Fibroblast of skin of right biceps (primary cell): ENCODE data around the gene SSBP2.

Source experiments
- DNase-seq: peaks from one replicate; pipeline ENCODE4 v3.0.0-alpha.2; 2013

SSBP2 gene

DNA sequence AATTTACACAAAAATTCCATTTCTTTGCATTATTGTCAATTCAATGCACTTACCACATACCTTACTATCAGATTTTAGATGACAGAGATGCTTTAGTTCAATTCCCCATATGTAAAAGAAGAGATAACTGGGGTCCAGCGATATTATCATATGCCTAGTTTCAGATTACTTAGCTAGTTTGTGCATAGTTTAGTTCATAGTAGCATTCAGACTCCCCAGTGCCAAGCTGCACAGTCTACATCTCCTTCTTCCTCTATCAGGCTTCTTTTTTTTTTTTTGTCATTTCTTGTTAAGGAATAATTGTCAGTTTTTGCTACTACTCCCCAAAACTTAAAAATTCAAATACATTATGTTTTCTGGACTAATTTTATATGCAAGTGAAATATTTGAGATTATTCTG is 175.0 kb downstream of the SSBP2 start:
- DNase-seq = no peak

DNA sequence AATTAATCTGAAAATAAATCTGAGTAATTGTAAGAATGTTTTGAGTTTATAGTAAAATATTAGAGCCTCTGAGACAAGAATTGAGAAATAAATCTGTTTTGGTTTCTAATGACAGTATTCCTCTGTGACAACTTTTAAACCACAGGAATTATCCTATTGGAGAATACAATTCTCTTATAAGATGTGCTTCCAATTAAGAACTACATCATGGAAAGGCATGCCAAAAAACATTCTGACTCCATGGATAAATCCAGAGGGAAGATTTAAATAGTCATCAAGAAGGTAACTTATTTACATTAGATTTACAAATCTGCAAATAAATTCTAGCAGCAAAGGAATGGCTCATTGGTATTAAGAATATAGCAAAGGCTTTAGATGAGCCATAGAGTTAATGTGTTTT is 178.7 kb downstream of the SSBP2 start:
- peak; percentile 46 for DNase-seq

DNA sequence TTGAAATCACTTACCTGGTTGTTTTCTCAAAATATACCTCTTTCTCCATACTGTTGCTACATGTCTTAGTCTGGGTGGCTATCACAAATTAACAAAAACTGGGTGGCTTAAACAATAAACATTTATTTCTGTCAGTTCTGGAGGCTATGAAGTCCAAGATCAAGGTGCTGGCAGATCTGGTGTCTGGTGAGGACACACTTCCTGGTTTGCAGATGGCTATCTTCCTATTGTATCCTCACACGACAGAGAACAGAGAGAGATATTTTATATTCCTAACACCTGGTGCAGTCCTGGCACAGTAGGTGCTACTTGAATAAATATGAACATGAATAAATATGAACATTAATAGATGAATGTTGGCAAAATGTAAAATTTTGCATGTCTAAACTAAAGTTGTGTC is 192.7 kb downstream of the SSBP2 start:
- DNase-seq = no peak

DNA sequence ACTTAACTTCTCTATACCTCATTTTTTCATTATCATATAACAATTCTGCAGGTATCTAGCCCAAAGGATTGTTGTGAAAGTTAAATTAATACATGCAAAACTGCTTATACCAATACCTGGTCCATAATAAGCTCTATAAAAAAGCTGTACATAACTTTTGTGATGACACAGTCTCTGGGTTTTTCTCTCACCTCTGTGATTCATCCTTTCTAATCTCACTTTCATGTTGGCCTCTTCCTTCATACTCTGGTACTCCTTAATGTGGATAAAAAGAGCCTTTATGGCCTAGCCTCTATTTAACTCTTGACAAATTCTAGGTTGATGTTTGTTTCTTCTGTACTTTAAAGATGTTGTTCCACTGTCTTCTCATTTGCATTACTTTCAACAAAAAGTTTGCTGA is 194.1 kb downstream of the SSBP2 start:
- DNase-seq = no peak

DNA sequence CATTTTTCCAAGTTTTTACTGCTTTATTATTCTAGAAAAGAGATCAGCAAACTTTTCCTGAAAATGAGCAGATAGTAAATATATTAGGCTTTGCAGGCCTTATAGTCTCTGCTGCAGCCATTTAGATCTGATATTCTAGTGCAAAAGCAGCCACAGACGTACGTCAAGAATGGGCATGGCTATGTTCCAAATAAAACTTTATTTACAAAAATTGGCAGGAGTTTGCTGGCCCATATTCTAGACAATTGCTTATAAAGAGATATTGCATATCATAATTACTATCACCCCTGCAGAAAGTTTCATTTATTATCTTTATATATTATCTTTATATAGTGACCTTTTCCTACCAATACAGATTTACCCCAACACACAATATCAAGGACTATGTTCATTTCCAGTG is 195.0 kb downstream of the SSBP2 start:
- no peak for DNase-seq

DNA sequence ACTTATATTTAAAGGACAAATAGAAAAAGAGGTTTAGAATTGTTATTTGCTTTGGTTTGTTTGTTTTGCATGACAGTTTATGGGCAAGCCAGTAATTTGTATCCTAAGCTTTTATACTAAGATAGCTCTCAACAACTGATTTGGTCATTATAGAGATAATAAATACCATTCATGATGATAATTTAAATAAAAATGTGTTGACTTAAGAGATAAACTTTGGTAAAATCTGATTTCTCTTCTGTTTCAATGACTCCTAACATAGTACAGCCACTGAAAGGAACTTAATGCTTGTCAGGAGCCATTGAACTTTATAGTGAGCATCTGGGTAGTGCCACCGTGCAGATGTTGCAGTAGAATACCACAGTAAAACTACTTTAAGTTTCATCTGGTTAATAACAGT is 196.2 kb downstream of the SSBP2 start:
- no peak for DNase-seq

DNA sequence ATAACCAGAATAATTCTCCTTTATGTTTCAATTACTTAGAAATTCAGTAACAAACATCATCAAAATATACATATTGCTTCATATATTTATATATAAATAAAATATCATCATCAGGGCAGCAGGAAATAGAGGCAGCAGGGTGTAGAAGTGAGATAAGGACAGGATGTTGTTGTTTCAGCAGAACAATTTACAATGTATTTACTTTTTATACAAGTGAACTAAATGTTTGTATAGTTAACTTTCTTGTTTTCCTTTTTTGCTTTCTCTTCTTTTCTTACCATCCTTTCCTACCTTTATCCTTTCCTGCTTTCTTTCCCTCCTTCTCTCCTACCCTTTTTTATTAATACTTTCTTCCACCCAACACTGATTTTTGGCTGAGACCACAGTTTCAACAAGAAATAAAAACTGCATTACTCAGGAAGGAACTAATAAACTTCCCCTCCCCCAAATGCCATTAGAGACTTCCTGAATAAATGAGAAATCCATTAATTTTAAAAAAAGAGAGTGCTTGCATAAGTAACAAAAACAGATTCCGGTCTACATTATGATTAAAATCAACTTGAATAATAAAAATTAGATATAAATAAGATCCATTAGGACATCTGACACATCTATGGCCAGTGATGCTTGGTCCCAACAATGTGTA is 197.2 kb downstream of the SSBP2 start:
- DNase-seq = no peak

DNA sequence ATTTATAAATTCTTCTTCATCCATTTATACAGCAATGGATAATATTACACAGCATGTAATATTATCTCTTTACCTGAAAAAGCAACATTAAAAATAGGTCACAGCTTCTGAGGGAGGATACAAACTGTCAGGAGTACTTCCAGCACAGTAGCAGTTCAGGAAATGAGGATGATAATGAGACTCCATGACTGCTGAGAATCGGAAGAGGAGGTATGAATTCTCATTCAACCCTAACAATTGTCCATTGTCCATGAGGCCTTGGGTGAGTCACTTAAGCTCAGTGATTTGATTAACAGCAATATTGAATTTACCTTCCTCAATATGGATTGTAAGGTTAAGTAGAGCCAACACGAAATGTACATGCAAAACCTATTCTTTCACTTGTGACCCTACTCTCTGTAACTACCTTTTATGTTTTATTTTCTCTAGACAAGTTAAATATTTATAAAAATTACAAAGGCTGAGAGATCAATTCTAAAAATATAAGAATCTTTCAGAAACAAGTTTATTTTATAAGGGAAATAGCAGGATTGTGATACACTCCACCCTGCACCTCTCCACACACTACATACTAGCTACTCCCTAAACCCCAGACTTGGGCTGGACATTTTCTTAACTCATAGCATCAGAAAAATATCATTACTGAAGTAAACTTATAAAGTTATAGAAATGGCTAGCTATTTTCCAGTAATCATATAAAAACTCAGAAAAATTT is 197.9 kb downstream of the SSBP2 start:
- no peak for DNase-seq

DNA sequence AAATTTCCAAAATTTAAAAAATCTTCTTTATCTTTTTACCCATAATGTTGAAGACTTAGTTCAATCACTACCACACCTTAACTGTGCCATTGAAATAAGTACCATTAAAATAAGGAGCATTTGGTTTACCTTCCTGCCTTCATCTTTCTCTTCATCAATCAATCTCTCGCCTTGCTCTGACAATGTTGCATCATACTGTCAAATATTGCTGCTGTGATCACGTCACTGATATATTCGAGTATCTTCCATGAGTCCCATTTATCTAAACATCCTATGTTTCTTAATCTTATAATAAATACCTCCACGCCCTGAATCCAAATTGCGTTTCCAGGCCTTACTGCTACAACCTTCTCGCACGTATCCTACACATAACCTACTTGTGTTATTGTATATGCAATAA is 201.8 kb downstream of the SSBP2 start:
- DNase-seq = no peak

DNA sequence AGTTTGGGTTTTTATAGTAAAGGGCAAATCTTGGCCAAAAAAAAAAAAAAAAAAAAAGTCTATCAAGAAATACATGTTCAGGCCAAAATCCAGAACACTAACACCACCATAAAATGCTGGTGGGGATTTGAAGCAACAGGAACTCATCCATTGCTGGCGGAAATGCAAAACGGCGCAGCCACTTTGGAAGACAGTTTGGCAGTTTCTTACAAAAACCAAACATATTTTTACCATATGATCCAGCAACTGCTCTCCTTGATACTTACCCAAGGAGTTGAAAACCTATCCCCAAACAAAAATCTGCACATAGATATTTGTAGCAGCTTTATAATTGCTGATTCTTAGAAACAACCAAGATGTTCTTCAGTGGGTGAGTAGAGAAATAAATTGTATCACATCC is 203.9 kb downstream of the SSBP2 start:
- no peak for DNase-seq

DNA sequence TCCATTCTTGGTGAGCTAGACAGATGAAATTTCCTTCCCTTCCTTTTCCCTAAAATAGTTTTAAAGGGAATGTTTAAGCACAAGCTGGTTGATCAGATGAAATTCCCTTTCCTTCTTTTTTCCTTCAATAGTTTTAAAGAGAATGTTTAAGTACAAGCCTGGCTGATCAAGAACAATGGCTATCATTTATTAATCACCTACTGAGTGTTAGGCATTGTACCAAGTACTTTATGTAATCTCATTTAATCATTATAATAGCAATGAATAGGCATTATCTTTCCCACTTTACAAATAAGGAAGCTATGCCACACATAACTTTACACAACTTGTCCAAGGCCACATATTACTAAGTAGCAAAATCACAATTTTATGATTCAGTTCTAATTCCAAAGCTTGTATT is 205.0 kb downstream of the SSBP2 start:
- no peak for DNase-seq

DNA sequence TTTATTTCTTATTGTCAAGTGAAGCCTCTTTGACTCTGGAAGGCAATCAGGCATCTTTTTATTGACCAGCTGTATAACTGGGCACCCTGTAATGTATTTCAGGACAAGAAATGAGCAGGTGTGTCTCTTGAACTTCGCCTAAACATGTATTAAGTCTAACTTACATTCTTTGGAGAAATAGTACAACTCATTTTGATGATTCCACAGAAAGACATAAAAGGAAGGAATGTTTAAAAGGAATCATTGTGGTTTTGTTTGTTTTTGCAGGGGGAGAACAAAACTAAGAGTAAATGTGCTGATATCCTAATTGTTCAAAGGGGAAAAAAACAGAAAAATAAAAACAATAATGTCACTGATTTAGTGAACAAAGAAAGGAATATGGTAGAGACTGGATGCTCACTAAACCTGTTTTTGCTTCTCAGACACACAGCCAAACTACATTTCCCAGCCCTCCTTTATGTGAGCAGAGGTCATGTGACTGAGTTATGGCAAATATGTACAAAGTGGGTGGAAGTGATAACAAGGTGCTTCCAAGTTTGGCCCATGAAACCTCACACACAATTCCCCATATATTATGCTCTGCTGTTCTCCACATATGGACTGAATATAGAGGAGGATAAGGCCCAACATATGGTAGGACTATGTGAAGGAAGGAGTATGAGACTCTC is 206.4 kb downstream of the SSBP2 start:
- DNase-seq = peak; percentile 1

DNA sequence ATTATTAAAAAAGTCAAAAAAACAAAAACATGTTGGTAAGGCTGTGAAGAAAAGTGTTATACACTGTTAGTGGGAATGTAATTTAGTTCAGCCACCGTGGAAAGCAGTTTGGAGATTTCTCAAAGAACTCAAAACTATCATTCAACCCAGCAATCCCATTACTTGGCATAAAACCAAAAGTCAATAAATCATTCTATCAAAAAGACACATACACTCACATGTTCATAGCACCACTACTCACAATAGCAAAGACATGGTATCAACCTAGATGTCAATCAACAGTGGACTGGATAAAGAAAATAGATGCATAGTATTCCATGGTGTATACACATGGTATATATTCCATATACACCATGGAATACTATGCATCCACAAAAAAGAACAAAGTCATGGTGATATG is 208.7 kb downstream of the SSBP2 start:
- no peak for DNase-seq

DNA sequence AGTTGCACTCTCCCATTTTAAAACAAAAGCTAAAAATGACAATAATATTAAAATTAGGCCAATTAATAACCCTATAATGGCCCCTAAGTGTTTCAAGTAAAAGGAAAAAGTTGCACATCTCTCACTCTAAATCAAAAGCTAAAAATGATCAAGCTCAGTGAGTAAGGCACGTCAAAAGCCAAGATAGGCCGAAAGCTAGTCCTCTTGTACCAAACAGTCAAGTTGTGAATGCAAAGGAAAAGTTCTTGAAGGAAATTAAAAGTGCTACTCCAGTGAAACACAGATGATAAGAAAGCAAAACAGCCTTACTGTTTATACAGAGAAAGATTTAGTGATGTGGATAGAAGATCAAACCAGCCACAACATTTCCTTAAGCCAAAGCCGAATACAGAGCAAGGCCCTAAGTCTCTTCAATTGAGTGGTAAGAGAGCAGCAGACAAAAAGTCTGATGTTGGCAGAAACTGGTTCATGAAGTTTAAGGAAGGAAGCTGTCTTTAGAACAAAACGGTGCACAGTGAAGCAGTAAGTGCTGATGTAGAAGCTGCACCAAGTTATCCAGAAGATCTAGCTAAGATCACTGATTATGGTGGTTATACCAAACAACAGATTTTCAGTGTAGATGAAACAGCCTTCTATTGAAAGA is 212.9 kb downstream of the SSBP2 start:
- no peak for DNase-seq

DNA sequence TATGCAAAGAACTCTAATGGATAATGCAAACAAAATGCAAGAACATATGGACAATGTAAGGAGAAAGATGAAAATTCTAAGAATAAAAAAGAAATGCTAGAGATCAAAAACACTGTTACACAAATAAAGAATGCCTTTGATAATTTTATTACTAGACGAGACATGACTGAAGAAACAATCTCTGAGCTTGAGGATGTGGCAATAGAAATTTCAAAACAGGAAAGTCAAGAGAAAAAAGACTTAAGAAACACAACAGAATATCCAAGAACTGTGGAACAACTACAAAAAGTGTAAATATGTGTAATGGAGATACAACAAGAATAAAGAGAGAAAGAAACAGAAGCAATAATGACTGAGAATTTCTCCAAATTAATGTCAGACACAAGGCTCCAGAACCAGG is 216.5 kb downstream of the SSBP2 start:
- DNase-seq = no peak

DNA sequence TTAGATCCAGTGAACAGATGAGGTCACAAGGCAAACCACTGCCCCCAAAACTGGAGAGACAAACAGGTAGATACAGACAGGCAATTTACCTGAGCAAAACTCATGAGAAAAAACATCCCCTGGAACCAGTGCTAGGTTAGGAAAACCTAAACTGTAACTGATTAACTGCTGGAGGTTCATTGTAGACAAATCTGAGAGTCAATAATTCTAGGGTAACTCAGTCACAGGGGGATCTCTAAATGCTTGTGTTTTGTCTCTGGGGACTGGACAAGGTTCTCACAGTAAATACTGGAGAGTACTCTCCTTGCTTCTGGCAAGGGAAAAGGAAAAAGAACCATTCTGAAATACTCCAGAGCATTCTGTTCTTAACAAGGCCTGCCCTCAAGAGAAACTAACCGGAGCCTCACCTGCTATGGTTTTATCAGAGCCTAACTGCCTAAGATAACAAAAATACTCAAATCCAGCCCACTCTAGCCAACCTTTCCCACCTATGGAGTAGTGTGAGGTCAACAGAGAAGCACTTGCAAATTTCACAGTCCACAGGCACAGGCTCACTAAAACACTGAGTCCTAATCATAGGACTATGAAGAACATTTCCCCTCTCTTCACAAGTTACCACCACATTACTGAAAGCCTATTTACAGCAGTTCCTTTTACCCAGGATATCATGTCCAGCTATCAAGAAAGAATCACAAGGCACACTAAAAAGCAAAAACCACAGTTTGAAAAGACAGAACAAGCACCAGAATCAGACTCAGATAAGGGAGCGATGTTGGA is 217.1 kb downstream of the SSBP2 start:
- DNase-seq = peak; percentile 9

DNA sequence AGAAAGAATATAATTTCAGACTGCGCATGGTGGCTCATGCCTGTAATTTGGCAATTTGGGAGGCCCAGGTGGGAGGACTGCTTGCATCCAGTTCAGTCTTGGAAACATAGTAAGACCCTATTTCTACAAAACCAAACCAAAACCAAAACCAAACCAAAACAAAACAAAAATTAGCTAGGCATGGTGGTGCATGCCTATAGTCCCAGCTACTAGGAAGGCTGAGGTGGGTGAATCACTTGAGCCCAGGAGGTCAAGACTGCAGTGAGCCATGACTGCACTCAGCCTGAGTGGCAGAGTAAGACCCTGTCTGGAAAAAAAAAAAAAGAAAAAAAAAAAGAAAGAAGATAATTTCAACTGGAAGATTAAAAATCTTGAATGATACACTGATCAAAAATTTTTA is 220.0 kb downstream of the SSBP2 start:
- peak; percentile 16 for DNase-seq

DNA sequence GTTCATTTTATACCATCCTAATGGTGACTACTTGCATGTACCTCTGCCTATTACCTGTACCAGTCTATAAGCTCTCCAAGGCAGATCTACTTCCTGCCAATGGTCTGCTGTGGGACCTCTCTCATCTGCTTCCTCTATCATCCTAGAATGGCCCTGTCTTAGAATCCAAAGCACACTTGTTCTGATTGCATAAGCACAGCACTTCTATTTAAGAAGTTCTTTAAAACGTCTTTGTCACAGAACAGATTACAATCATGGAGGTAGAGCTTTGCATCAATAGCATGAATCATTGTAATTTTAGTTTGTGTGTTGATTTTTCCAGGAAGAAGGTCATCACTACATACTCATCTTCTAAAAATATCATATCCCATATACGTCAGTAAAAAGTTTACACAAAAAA is 225.2 kb downstream of the SSBP2 start:
- DNase-seq = peak; percentile 61

DNA sequence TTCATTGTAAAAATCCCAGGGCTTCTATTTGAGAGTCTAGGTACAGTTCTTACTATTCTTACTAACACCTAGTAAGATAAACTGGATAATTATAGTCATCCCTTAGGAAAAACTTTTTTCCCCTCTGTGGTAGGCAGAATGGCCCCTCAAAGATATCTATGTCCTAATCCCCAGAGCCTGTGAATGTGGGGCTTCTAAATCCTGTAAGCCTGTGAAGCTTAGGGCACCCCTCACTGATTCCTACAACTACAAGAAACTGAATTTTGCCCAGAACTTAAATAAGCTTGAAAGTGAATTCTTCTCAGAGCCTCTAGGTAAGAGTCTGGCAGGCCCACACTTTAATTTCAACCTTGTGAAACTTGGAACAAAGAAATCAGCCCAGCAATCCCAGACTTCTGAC is 226.9 kb downstream of the SSBP2 start:
- DNase-seq = no peak

DNA sequence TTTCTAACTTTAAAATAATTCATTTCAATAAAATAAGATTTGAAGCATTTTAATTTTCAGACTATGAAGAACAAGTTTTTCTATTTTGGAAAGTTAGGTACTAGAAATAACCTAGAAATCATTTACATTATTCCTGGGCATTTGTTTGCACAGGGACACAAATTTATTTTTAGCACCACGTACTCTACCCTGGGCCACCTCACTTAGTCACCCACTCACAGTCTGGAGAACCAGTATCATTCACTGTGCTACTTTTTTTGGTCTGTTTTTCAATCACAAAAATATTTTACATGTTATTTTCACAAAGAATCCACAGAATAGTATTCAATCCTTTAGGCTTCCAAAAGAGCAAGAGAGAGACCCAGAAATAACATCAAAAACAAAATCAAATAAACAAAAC is 228.3 kb downstream of the SSBP2 start:
- no peak for DNase-seq

DNA sequence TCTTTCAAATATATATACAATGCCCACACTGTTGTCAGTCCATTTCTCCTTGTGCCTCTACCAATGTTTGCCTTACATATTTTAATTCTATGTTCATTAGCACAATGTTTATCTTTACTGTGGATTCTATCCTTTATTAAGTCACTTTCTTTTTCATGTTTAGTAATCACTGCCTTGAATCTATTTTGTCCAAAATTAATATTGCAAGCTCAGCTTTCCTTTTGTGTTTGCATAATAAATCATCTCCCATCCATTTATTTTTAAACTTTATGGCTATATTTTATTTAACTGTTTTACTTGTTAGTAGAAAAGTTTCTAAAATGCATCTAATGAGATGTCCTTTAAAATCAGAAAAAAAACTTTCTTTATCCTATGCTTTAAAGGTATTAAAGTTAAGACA is 230.1 kb downstream of the SSBP2 start:
- DNase-seq = no peak

DNA sequence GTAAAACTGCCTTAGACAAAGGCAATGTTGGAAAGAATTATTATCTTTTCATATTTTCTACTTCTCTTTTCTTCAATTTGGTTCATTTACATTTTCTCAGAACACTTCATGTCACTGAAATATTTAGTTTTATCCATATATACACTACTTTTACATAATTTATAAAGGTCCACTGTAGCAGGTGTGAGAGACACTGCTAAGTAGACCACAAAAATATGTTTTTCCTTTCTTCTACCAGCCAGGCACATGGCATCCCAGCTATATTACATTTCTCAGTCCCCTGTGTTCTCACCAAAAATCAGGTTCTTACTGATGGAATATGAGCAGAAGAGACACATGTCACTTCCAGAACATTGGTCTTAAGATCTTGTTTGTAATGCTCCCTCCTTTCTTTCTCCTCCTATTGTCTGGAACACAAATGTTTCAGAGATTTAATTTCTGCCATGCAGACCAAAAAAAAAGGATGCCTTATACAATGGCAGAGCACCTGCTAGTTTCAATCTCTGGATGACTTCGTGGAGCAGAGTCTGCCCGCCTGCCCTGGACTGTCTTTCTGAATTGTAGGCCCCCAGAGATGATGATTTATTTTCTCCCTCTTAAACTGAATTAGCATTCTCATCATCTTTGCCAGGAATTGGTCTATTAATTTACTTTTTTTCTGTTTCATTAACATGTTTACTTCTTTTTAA is 231.5 kb downstream of the SSBP2 start:
- DNase-seq = no peak

DNA sequence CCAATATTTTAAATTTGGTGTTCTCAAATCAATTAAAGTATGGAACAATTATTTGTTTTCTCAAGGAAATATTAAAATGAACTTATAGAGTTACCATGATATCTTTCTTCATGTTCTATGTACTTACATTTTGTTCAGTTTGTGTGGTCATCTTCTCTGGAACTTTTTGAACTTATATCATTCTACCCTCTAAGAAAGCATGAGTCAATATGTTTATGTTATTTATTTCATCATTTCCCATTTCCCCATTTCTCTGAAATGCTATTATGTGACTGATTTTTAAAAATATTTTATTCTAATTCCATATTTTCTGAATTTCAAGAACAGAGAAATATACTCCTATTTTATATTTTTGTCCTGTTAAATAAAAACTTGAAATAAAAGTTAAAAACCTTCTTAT is 233.4 kb downstream of the SSBP2 start:
- no peak for DNase-seq
